ENCODE measurements around the gene BABAM1.

DNA sequence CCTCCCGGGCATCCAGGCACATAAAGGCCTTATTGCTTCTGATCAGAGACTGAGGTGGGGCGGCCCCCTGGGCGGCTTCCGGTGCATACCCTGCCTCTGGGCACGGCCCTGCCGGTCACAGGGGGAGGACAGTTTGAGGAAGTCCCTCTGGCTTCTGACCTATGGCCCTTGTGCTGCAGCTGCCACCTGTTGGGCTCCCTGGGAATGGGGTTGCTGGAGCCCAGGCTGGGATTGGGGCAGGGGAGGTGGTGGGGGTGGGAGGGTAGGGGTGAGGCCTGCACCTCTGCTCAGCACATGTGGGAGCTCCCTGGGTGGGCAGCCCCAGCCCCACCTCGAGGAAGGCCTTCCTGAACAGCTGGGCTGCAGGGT, 56.7 kb downstream of the BABAM1 start:
- TF ChIP-seq, protein P1, sequence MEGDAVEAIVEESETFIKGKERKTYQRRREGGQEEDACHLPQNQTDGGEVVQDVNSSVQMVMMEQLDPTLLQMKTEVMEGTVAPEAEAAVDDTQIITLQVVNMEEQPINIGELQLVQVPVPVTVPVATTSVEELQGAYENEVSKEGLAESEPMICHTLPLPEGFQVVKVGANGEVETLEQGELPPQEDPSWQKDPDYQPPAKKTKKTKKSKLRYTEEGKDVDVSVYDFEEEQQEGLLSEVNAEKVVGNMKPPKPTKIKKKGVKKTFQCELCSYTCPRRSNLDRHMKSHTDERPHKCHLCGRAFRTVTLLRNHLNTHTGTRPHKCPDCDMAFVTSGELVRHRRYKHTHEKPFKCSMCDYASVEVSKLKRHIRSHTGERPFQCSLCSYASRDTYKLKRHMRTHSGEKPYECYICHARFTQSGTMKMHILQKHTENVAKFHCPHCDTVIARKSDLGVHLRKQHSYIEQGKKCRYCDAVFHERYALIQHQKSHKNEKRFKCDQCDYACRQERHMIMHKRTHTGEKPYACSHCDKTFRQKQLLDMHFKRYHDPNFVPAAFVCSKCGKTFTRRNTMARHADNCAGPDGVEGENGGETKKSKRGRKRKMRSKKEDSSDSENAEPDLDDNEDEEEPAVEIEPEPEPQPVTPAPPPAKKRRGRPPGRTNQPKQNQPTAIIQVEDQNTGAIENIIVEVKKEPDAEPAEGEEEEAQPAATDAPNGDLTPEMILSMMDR (IDR thresholded peaks at IDR 0.05), result no peak
- no peak for TF ChIP-seq POLR2A (IDR thresholded peaks at IDR 0.05)

Data from ovary (tissue), 3 donors.